GM18508 (cell line): ENCODE results near the gene ILF3.
"Not testable (repeated sequence)": the region's sequence is repeated elsewhere in the genome, so short reads cannot be mapped to it uniquely, and the experiment has no call there.

Source experiments
- ATAC-seq: cut with Tn5 transposase; IDR thresholded peaks from one replicate; pipeline ENCODE4 v1.9.1; 2021; ENCODE audit warnings: moderate number of reproducible peaks; ENCODE audit not compliant: insufficient read depth, unreplicated experiment

ILF3 gene

GRCh38 chr19:10641248-10641647 is 12.9 kb upstream of the ILF3 start:
- ATAC-seq = no peak

- no peak for ATAC-seq
Measured at GRCh38 chr19:10642473-10643171, 11.5 kb upstream of the ILF3 start.

- no peak for ATAC-seq
Measured at GRCh38 chr19:10643172-10643967, 10.8 kb upstream of the ILF3 start.

DNA sequence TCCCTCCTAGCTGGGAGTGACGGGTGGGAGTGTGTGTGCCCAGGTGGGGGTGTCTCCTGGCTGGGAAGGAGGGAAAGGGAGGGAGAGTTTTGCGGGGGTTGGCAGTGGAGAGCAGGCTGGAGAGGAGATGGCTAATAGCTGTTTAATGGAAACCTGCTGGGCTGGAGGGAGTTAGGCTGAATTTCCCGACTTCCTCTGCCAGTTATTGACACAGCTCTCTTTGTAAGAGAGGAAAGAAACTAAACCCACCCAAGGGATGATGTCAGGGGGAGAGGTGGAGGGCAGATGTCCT is 10.2 kb upstream of the ILF3 start:
- no peak for ATAC-seq

DNA sequence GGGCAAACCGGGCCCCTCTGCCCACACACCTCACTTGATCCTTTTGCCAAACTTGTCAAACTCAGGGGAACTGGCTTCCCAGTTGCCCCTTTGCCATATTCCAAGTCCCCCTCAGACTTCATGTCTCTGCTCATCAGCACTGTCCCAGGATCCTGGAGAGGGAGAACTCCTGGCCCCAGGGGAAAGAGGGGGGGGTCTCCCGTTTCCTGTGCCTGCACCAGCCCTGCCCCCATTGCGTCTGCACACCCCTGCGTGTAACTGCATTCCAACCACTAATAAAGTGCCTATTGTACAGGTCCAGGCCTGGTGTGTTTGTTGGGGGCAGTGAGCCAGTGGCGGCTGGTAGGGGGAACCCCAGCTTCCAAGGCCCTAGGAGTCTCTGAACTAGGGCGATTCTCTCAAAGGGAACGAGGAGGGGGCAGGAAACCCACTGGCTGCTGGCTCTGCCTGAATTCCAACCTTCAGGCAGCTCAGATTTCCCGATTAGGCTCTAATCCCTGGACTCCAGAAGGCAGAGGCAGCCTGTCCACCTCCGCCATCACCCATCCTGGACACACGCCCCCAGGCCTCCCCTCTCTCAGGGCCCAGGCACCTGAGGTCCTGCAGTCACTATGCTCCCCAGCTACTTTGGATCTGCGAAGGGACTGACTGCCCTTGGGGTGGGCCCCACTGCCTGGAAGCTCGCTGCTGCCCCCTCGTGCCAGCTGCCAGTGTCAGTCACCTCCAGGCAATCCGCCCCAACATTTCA is 9.7 kb upstream of the ILF3 start:
- no peak for ATAC-seq

- no peak for ATAC-seq
Measured at GRCh38 chr19:10646456-10647159, 7.5 kb upstream of the ILF3 start.

GRCh38 chr19:10648360-10648759 is 5.8 kb upstream of the ILF3 start:
- ATAC-seq = no peak

DNA sequence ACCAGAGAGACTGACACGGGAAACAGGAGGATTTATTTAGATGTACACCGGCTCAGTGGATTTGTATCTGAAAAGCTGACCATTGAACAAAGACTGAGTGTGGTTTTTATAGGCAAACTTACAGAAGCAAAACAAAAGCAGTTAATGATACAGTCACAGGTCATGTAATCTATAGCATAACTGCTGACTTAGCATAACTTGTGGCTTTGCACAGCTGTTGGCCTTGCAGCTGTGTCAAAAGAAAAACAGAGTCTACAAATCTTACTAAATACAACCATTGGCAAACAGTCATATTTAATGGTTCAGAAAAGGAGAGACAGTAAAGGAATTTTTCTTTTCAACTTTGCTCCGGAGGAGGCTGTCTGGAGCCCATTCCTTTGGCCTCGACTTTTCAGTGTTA is 2.3 kb upstream of the ILF3 start:
- no peak for ATAC-seq

GRCh38 chr19:10653482-10653731 is 739 bp upstream of the ILF3 start:
- ATAC-seq = no peak

DNA sequence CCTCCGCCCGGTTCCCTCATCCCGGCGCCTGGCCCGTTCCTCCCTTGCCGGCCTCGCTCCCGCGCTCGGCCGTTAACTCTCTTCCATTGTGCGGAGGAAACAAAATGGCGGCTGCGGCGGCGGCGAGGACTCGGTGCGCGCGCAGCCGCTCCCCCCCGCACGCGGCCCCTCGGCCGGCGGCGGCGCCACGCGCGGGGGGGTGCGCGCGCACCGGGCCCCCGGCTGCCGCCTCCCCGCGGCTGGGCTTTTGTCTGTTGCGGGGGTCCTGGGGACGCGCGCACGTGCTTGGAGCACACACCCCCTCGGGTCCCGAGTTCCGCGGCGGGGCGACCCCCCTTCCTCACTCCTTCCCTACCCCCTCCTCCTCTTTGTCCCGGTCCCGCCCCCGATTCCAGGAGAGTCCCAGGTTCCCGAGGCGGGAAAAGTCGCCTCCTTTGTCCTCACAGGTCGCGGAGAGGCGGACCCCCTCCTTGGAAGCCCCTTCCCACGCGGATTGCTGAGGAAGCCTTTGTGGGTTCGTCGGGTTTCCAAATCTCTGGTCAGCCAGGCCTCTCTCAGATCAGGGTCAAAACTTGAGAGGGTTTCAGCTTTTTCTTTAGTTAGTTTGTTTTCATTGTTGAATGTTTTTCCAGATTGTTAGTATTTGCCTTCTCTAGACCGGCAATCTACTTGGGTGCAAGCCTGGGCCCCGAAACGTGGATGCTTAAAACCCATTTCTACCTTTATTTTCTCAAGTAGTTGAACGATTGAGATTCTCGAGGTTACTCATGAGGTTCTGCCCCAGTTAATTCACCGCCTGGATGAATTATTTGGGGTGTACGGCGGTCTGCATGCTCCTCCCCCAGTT is 687 bp downstream of the ILF3 start:
- ATAC-seq = no peak

DNA sequence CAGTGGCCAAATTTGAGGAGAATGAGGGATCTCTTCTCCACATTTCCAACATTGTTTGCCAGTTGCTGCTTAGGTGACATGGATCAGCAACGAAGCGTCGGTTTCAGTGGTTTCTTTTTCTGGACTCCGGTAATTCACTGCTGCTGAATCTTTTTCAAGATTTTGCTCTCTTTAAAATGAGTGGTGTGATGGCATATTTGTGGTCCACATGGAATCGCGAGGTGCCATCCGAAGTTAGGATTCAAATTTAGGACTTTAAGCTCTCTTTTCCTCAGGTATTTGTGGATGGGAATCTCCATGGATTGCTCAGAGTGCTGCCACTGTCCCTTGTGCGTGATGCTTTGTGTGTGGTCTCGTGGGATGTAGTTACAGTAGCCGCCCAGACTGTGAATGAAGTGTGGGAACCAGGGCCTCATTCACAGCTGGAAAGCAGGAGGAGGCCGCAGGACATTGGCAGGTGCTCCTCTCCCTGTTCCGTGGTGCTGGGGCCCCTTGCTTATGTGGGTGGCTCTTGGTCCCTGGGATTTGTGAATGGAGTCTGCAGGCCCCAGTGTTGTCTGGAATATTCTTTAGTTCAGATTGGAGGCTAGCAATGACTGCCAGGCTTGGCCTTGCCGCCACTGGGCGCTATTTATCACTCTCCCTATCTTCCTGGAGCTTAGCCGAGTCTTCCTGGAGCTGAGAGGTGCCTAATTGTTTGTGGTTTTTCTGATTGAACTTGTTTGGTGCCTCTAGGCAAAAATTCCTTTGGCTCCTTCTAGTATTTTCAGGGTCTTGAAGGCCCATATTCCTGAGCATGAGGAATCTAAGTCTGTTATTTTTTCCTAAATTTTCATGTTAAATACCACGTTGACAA is 1.5 kb downstream of the ILF3 start:
- no peak for ATAC-seq

GRCh38 chr19:10660346-10660745 is 6.2 kb downstream of the ILF3 start:
- ATAC-seq = no peak

- no peak for ATAC-seq
Measured at GRCh38 chr19:10661946-10662345, 7.8 kb downstream of the ILF3 start.

GRCh38 chr19:10662384-10663251 is 8.5 kb downstream of the ILF3 start:
- no peak for ATAC-seq

- ATAC-seq = not testable (repeated sequence)
Measured at GRCh38 chr19:10663252-10663563, 9.1 kb downstream of the ILF3 start.

- no peak for ATAC-seq
Measured at GRCh38 chr19:10667867-10668266, 13.7 kb downstream of the ILF3 start.

DNA sequence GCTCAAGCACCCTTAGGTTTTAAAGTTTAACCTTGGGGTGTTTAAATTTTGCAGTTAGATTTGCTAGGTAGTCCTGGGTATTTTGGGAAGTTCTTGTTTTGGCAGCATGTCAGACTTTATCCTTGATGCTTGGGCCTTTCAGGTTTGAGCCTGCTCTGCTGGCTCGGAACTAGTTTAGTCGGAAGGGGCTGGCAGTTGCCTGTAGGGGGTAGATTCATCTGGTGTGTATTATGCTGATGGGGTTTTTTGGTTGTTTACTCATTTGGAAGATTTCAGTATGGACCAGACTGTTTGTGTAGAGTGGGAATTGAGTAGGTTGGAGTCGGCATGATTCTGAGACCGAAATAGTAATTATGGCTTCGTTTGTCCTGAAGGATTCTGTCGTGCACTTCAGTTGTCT is 15.1 kb downstream of the ILF3 start:
- ATAC-seq = no peak

DNA sequence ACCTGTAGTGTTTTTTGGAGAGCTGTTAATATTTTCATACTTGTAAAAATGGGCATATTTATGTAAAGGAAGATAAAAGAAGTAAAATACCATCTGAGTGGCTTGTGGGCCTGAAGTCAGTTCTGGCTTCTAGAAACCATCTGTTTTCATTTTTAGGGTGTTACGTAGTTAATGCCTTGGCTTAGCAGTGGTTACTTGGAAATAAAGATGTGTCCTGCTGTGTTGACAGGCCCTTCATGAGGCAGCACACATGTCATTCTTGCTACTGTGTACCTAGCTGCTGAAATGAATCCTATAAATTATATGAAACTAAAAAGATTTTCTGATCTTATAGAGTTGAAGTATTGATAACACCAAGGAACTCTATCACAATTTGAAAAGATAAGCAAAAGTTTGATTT is 16.0 kb downstream of the ILF3 start:
- no peak for ATAC-seq
